ENCODE data around the gene RAPGEF3.

DNA sequence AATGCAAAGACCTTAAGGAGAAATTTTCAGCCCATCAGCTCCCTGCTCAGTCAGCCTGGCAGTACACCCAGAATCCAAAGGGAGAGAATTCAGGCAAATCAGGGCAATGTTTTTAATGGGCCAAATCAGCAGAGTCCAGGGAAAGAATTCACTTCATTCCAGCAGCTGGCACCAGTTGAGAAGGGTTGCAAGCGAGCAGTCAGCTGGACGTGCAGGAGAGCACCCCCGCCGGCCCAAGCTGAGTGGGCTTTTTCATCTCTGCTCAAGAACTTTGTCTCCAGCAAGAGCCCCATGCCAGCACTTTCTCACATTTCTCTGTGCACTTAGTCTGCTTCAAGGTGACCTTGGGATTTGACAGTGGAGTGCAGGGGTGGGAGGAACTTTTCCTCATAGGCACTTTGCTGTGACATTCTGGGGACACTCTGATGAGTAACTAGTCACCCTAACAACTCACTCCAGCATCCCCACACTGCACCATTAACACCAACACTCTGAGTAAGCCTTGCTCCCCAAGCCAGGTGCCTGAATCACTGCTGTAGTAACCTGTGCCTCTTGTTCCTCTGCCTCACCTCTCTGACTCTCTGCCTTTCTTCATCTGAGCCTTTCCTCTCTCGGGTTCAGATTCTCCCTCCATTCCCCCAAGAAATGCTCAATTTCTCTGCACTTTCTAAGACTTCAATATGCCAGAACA, 35.6 kb downstream of the RAPGEF3 start:
- TF ChIP-seq, protein P1, sequence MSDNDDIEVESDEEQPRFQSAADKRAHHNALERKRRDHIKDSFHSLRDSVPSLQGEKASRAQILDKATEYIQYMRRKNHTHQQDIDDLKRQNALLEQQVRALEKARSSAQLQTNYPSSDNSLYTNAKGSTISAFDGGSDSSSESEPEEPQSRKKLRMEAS (IDR thresholded peaks at IDR 0.05; ENCODE audit: low read depth, low read length) = no peak
- no peak for TF ChIP-seq CTCF (IDR thresholded peaks at IDR 0.05; ENCODE audit: low read depth, low read length)
